Right lobe of liver (tissue), 4 donors: ENCODE measurements around the gene SLC25A26.

Experiments
- CTCF ChIP-seq, 4 donors: fragments of 200-600 bp in 3 of 4; fragments of 450-650 bp in 1 of 4; IDR thresholded peaks; one replicate each; pipeline versions ENCODE4 v1.5.1 to v1.8.0; 2016 to 2022; ENCODE audit warnings: antibody characterized with exemption in 4 of 4, mild to moderate bottlenecking in 2 of 4
- POLR2A ChIP-seq: fragments of 450-650 bp; IDR thresholded peaks from one replicate; pipeline ENCODE4 v1.6.1; 2017; ENCODE audit warnings: antibody characterized with exemption, mild to moderate bottlenecking
- donor health status: DM: no; HTN: no; CAD: no.
- donor health status: DM: no; HTN: no; CAD: no.
- donor health status: DM: no; HTN: yes; CAD: no.

- TF ChIP-seq CTCF (IDR thresholded peaks at IDR 0.05), result peak in 3 of 4 donors; percentile 16 to 29 (median 16)
- no peak for TF ChIP-seq POLR2A
These were observed 157.5 kb downstream of the SLC25A26 start for GRCh38 chr3:66378256-66378655.
